CD4-positive, alpha-beta T cell treated with Interferon gamma for 1 hour (primary cell): ENCODE data around the gene VSIG8.

ENCODE experiments used
- DNase-seq: peaks from one replicate; pipeline ENCODE4 v3.0.0-alpha.2; 2020

Gene VSIG8

DNA sequence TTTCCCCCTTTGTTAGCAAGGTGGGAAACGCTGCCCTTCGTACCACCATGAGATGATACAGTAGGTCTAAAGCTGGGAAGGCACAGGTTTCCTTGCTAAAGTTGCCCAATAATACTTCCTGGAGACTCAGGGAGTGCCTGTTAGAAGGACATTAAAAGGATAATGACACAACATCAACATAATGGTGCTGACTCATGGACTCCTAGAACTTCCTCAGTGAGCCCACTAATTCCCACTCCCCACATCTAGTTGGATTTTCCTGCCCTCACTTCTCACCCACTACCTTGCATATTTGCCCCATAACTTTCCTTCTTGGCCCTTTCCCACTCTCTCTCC is 20.0 kb upstream of the VSIG8 start:
- DNase-seq: no peak

DNA sequence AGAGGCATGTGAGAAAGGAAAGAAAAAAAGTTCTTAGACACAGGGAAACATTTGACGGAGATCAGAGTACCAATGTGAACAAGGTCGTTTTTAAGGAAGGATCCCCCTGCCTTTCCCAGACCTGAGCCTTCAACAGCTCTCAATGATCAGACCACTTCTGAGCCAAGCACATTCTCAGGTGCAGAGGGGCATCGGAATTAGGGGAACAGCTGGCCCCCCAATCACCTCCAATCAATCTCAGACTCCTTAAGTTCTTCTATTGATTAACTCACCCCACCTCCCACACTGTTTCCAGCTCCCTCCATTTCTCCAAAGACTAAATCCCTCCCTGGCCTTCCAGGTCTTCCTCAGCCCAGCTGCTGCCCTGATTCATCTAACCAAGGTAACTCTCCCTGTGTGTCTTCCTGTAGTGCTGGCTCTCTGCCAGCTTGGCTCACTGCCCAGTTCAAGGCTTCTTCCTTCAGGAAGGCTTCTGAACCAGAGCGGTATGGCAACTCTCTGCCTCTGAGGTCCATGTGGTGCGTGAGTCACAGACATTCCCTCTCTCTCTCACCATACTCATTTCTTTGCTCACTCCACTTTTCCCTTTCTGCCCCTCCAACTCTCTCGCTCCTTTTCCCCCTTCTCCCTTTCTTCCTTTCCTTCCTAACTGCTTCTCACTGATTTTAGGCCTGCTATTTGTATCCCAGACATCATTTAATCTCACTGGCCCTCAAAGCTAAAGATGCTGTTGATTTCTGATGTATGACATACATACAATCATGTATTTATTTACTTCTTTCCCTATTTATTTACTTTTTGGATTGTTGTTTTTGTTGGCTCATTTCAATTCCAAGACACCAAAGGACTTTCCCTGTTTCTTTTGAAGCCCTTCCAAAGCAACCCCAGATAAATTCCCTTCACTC is 19.4 kb upstream of the VSIG8 start:
- peak; percentile 41 for DNase-seq

DNA sequence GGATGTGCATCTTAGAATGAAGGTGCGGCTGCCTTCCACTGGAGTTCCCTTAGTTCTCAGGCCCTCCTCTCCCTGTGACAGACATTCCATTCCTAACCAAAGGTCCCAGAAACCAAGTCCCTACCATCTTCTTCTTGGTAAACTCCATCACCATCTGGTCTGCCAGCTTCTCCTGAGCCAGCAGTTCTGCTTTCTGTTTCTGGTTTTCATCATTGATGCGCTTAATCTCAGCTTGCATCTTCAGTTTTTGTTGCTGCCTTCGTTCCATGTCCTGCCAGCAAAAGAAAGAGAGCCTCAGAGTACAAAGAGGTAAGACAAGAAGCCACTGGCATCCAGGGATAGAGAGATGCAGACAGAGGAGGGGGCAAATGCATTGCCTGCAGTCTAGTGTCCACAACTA is 18.0 kb upstream of the VSIG8 start:
- no peak for DNase-seq

DNA sequence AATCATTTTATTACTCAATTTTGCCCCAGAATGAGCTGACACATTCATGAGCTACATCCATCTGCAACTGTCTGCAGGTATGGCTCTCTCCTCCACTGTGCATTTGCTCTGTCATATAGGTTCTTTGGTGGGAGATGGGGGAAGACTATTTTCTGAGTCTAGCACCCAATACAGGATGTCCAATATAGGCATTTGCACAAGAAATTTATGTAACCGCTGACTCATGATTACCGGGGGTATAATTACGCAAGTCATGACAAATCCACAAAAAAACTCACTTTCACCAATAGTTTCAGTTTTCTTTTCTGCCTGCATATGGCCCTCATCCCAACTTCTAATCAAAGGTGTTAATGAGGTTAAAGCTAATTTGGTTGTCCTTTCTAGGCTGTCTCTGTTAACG is 17.5 kb upstream of the VSIG8 start:
- no peak for DNase-seq

DNA sequence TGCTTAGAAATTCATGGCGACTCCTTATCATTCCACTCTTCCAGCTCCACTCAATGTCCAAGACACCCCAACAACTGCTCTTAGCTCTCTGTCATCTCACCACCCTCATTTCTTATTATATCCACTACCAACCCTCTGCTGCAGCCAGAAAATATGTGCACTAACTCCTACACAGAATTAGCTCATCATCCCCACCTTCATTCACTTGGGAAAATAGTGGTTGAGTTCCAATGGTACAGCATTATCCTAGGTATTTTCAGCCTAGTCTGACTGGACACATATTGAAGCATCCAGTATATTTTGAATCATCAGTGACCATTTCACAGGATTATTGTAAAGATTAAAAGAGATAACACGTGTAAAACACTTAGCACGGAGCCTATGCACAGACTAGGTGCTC is 16.7 kb upstream of the VSIG8 start:
- no peak for DNase-seq

DNA sequence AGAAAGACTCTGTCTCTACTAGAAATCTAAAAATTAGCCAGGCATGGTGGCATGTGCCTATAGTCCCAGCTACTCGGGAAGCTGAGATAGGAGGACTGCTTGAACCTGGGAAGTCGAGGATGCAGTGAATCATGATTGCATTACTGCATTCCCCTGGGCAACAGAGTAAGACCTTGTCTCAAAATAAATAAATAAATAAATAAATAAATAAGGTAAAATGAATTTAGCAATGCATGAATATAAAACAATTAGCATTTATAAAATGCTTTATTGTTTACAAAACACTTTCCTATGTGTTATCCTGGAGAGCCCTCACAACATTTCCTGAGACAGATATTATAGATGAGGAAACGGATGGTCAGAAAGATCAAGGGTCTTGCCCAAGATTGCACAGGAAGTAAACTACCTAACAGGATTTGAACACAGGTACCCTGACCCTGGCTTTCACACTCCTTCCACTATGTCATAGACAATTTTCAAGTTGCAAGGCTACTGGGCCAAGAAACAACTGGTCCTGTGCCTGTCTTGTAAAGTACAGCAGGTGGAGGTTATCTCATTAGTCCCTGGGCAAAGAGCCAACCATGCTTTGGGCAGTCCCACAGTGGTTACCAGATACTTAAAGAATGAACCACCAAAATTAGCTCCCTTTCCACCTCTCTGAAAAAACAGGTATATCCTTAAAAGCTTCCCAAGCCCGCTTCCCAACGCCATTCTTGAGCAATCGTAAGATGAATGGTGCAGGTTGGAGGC is 15.4 kb upstream of the VSIG8 start:
- no peak for DNase-seq

DNA sequence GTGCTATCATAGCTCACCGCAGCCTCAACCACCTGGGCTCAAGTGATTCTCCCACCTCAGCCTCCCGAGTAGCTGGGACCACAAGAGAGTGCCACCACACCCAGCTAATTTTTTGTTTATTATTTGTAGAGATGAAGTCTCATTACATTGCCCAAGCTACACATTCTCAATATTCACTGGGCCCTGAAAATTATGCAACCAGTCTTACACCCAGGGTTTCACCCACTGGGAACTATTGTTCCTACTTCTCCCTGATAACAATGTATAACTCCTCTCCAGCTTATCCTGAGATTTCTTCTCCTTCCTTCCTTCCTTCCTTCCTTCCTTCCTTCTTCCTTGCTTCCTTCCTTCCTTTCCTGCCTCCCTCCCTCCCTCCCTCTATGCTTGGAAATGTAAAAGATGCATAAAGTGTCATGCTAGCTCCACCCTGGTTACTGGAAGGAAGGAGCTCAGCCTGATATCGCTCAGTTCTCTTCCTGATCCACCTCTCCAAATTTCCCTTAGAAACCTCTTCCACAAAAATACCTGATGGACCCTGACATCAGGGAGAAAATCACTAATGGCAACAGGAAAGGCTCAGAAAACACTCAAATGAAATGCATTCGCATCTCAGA is 11.2 kb upstream of the VSIG8 start:
- DNase-seq: no peak

DNA sequence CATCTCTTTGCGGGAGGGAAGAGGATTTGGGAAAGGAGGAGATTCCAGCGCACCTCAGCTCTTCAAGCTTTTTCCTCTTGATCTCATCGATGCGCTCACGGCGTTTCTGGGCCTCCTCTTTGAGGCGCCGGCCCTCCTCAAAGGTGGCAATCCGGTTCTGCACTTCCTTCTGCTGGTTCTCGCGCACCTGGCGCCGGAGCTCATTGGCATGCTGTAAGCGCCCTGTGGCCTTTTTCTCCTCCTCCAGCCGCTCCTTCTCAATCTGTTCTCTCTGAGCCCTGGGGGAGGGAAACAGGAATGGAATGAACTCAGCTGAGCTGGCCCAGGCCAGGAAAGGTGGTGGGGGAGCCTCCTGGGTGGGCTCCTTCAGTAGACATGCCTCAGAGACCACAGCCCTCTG is 10.4 kb upstream of the VSIG8 start:
- no peak for DNase-seq

DNA sequence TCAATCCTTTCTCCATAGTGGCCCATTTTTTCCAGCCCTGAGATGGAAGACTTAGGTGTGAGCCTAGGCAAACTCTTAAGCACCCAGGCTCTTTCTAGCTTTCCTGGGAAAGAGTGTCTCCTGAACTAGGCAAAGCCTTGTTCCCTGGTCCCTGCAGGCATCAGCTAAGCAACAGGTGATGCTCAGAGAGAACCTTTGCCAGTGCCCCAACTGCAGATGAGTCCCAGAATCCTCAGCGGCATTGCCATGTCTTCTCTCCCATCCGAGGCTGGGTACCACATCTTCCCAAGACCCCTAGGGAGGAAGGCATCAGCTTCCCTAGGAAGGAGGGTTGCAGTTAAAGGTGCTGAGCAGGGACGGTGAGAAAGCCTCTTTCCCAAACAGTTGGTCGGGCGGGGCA is 8.2 kb upstream of the VSIG8 start:
- no peak for DNase-seq

DNA sequence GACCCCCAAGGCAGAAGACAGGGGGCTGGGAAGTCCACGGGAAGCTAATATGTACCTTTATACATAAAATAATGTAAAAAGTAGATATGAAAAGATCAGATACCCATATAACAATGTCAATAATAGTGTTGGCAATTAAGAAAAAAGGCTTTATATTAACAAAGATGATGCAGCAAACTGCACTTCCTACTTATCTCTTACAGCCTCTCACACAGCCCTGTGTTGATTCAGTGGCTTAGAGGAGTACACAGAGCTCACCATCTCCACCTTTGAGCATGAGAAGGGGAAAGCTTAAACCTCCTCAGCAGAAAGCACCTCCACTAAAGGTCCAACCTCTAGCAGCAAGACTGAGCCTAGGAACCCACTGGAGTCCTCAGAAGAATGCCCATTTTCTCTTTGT is 7.2 kb upstream of the VSIG8 start:
- DNase-seq: no peak

DNA sequence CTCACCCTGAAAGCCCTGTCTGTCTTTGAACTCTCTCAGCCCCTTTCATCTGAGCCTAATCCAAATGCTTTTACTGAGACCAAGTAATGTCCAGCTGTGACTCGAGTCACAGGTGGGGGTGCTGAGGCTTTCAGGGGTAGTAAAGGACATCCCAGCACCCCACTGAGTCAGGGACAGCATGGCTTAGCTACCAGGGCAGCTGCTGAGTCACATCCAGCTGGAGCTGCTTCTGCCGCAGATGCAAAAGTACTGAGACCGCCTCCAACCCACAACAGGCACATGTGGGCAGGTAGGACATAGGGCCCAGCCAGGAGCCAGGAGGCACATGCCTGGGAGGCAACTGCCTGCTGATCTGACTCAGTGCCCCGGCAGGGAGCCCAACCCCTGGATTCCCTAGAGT is 6.7 kb upstream of the VSIG8 start:
- DNase-seq: no peak

DNA sequence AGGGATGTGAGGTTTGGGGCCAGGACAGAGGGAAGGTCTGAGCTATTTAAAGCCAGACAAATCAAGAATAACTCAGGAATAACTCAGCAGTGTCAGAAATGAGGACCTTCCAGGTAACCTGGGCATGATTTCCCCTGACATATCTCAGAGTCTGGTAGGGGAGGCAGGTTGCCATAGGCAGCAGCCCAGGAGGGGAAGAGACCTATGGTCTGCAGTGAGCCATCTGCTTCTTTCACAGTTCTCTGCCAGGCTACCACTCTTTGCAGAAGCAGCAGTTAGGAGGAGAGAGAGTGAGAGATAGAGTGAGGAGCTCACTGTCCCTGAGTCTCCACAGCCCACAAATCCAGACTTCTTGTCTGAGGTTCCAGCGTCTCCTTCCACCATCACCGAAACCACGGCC is 6.3 kb upstream of the VSIG8 start:
- no peak for DNase-seq

DNA sequence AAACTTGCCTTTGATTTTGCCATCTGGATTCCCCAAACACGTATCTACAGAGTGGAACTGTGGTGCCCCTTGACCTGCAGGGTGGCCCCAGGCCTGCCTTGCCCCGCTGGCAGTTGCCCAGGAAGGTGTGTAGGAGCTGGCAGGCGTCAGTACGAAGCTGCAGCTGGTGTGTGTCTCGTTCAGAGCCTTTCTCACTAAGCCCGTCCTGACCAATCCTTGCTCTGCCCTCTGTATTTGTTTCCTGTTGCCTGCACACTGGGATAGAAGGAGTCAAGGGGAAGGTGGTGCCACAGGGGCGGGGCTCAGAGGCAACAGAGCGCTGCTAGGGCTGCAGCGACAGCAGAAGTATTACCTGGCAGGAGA is 5.2 kb upstream of the VSIG8 start:
- no peak for DNase-seq

DNA sequence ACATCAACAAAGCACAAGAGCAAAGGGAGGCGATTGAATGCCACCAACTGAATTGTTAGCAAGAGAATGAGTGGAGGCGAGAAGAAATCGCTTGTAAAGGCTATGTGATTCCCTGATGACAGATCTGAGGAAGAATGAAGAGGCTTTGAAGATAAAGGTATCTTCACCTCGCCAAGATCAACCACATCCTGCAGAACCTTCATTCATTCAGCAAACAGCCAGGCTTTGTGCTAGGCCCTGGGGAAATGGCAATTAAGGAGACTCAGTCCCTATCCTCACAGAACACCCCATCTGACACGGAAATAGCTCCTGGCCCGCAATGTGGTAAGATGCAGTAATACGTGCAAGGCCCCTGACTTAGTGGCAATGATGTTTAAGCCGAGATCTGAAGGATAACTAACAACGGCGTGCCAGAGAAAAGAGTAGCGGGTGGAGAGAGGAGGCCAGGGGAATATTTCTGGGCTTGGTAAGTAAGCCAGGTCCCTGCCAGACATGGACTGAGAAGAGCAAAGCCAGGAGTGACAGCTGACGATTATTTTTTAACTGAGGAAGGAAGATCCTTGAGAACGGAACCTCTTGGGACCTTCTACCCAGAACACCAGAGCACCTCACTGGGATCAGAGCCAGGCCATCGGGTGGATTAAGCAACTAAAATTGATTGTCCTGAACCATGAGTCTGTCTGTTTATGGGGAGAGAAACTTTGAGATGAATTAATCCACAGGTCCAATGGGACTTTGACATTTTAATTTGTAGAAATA is 4.6 kb upstream of the VSIG8 start:
- no peak for DNase-seq

DNA sequence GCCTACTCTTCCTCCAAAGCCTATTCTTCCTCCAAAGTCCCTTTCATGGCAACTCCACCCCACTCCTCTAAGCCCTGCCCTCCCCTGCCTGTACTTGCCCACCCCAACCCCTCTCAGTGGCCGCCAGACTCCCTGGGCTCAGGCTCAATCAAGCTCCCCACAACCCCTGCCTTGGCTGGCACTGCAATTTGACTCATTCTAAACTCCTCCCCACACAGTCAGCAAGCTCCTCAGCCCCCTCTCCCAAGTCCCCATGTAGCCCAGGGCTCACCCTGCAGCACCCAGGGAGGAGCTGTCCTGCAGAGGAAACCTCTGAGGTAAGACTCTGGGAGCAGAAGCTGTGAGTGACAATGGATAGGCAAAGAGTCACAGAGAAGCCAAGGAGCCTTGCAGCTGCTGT is 3.6 kb upstream of the VSIG8 start:
- DNase-seq: no peak

DNA sequence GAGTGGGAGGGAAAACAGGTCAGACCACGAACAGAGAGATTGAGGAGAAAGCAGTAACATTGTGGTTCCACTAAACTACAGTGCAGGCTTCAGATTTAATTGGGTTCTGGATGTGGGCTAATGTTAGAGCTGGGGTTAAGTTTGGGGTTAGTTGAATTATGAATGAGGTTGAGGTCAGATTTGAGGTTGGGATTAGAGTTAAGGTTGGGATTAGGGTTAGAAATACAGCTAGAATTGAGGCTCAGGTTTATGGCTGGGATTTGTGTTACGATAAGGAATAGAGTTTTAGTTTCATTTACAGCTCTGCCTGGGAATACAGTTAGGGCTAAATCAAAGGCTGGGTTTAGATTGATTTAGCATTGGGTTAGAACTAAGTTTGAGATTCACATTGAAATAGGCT is 1.8 kb upstream of the VSIG8 start:
- DNase-seq: no peak

DNA sequence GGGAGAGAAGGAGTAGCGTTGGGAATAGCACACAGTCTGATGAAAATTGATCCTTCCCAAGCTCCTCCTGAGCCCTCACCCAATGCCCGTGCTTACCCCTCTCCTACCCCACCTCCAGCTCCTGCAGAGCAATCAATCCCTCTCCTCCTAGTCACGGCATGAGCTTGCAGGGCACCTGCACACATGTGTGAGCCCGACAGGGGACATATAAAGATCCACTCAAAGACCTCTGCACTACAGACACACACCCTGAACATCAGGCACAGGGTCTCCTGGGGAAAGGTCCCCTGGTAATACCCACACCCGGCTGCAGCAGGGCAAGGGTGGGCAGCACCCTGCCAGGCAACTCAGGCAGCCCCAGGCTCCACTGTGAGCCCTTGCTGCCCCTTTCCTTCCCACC is 426 bp downstream of the VSIG8 start:
- DNase-seq: no peak

DNA sequence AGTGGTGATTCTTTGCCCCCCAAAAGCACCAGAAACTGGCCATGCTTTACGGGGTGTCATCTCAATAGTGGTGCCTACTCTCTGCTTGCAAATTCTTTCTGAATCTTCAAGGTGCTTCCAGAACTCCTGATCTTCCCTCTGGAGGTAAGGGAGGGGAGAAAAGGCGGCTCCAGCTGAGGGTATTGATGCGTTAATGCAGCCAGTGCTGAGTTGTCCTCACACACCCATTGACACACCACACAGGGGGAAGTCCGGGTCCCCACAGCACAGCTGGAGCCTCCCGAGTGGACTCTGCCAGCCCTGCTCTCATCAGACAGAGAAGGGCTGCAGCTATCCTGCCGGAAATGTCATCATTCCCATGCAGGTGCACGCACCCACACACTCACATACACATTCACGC is 1.2 kb downstream of the VSIG8 start:
- DNase-seq: no peak

DNA sequence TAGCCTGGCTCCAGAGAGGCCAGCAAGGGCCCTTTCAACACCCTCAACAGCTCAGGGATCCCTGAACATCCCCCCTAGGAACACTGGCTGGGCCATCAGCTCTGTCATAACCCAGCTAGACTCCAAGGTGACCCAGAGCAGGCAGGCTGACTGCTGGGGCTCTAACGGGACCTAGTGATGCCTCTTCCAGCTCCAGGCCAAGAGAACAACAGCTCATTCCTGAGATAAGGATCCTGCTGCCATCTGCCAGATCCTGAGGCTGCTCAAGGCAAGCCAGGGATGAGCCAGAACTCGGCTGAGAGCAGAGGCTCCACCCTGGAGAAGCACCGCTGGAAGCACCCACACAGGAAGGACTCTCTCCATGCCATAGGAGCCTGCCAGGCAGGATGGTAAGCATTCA is 2.0 kb downstream of the VSIG8 start:
- no peak for DNase-seq

DNA sequence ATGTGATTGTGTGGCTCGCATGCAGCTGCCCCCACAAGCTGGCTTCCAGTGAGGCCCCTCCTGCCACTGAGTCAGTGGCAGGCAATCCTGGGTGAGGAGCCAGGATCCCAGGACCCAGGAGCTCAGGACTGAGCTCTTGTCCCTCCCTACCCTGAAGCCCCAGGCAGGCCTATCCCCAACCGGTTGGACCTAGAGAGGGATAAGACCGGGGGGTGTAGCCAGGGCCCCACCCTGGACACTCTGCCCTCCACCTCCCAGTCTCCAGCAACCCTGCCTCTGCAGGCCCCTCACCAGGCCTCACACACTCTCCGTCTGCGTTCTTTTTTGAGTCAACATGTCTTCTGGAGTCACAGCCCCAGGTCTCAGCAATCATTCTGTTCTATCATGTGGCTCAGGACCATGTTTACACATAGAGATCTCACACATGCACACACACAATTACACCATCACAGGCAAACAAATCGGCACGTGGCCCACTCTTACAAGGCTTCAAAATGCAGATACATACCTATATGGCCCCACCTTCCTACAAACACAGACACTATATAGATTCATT is 2.6 kb downstream of the VSIG8 start:
- DNase-seq: no peak

DNA sequence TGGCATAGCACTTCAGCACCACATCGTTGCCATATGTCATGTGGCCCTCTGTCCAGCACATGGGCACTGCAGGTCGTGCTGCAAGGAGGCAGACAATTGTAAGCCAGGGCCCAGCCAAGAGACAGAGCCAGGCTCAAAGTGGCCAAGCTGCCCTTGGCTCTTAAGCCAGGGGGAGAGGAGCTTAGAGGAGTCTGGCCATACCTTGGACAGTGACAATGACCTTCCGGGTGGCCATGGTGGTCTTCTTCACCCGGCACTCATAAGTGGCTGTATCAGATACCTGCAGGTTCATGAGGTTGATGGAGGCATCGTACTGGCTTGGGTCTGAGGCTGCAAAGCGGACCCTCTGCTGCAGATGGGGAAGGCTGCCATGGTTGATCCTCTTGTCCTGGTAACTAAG is 4.6 kb downstream of the VSIG8 start:
- DNase-seq: no peak

DNA sequence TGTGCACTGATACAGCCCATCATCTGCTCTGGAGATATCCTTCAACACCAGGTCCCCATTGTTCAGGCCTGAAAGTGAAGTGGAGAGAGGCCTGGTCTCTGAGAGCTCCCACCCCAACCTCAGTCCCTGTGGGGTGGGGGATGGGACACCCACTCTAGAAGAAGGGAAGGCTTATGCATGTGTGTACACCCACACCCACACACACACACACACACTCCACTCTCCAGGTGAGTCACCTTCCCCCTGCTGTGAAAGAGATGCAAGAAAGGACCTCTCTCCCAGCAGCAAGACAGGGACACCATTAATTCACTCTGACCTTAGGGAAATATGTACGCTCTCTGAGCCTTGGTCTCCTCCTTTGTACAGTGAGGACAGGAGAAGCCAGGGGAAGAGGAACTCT is 5.9 kb downstream of the VSIG8 start:
- no peak for DNase-seq

DNA sequence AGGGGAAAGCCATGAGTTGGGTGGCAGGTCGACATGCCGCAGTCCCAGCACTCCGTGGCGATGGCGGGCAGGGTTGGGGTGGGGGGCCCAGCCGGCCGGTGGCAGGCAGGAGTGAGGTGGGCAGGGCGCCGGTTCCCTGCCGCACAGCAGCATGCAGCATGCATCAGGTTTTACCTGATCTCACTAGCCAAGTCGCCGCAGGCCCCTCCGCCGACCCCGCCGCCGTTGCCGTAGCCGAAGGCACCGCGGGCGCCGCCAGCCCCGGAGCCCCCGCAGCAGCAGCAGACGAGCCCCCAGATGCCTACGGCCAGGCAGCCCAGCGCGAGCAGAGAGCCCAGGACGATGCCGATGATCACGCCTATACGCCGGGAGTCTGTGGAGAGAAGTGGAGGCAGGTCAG is 6.7 kb downstream of the VSIG8 start:
- no peak for DNase-seq
